GM19043 (cell line): ENCODE data around the gene THAP7.
"Not testable (repeated sequence)": the region's sequence is repeated elsewhere in the genome, so short reads cannot be mapped to it uniquely, and the experiment has no call there.

Source experiments
- ATAC-seq: cut with Tn5 transposase; IDR thresholded peaks from one replicate; pipeline ENCODE4 v1.9.1; 2021; ENCODE audit warnings: low read depth; ENCODE audit not compliant: unreplicated experiment

The THAP7 gene

DNA sequence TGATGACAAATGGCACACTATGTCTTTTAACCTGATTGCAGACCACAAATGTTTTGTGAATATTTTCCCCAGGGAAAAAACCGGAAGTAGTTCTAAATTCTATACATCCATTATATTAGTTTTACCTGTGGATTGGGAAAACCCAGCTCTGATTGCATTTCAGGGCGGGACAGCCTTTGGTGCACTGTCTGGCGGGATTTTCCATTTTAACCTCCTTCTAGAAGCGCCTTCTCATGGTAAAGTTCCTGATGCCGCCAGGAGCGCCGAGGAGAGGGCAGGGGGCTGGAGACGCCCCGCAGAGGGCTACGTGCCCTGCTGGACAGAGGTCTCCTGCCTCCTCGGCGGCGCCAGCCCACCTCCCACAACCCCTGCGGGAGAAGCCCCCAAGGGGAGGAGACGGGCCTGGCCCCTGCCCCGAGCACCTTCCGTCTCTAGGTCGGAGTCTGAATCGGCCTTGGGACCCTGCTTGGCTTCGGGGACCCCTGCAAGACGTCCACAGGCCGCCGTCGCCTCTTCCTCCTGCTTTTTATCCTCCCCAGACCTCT lies 11.8 kb upstream of the THAP7 start:
- ATAC-seq = no peak

DNA sequence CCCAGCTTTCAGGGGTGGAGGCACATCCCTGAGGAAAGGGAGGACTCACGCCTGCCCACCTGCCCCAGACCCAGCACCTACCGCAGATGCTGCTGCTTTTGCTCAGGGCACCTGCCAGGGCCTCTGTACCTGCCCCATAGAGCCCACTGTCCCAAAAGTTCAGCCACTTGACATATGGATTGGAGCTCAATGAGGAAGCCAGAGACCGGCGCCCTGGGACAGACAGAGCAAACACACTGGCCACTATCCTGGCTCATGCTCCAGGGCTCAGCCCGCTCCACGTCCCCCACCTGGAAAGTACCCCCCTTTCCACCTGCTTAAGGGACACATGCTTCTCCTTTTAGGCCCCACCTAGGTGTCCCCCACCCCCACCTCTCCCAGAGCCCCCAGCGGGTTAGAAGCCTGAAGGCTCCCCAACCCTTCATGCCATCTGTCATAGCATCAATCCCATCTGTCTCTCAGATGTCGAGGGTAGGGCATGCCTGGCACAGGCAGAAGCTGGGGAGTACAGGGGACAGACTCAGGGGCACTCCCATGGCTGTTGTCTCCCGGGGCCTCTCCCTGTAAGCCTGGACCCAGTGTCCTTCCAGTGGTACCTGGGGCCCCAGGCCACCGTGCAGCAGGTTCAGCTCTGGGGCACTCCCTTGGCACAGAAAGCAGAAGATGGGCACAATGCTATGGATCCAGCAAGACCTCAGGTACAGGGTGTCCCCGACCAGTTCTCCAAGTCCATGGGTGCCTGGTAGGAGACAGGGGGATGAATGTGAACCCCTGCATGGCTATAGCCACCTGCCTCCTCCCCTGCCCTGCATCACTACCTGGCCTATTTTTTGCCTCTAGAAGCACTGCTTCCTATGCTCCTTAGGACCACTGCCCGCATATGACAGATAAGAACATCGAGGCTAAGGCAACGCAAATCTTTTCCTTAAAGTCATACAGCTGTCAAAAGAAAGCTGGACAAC lies 10.8 kb upstream of the THAP7 start:
- ATAC-seq = no peak

DNA sequence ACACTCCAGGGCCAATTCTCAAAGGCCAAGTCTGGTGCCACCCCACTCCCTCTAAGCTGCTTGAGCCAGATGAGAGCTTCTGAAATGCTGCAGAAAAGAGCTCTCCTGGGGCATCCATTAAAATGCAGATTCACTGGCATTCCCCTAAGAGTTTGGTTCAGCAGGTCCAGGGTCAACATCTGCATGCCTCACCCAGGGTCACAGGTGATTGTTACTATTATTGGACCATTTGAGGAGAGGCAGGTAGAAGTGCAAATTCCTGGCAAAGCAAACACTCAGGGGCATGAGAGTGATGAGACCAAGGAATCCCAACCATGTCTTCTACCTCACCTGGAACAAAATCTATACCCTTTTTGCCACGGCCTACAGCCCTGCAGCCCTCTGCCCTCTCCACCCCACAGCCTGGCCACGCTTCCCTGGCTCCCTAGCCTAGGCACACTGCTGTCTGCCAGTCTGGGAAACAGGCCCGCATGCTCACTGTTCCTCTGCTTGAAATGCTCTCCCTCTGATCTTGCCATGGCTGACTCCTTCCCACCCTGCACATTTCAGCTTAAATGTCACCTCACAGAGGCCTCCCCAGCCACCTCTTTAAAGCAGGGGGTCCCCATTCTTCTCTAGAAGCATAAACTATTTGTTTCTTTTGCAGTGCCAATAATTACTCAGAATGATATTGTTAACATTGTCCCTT lies 8.7 kb upstream of the THAP7 start:
- no peak for ATAC-seq

DNA sequence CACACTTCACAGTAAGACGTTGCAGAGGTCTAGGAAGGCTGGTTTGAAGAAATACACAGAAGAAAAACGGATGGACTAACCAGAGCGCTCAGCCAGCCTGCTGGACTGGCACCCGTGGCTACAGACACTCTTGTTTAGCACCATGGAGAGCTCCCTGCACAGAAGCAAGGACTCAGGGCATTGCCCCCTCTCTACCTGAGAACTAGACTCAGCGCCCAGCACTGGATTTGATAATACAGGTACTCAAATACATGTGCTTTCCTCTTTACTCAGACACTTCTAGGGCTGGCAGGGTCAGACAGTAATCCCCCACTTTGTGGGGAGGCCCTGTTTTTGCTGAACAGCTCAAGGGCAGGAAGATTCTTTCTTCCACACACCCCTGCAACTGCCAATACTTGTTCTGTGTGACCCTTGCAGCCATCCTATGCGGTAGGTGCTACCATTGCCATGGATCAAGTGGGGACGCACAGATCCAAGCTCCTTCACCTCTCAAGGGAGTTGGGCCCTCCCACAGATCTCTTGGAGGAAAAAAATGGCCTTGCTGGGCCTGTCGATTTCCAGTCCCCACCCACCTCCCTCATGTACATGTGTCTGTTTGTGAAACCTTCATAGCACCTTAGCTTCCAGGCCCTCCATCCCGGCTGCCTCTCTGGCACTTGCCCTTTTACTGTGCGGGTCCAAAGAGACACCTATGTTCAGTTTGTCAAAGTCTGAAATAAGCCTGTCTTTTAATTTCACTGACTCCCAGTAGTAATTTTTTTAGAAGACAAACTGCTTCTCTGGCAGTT lies 7.9 kb upstream of the THAP7 start:
- no peak for ATAC-seq

DNA sequence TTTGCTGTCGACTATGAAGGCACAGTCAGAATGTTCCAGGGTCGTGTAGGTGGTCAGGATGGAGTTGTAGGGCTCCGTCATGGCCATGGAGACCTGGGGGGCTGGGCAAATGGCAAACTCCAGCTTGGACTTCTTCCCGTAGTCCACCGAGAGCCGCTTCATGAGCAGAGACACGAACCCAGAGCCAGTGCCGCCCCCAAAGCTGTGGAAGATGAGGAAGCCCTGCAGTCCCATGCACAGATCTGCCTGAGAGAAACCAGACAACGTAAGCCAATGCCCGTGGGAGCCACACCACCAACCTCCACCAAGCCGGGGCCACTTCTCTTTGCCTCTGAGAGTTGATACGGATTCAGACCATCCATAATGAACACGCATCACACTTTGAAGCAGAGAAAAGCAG lies 7.3 kb upstream of the THAP7 start:
- not testable (repeated sequence) for ATAC-seq

DNA sequence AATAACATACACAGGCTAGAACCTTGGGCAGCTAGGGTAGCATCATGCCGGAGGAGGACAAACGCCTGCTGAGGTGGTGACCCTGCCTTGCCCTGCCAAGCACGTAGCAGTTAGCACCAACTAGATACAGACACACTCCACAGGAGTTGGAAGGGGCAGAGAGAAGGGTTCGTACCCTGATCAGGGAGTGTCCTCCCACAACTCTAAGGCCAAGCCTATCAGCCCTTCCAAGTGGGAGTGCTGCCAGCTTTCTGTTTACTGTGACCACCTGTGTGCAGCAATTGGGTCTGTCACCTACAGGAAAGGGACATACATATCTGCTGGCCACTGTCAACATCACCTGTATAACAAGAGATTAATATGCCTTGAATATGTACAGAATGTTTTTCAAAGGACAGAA lies 1.9 kb upstream of the THAP7 start:
- ATAC-seq = no peak

DNA sequence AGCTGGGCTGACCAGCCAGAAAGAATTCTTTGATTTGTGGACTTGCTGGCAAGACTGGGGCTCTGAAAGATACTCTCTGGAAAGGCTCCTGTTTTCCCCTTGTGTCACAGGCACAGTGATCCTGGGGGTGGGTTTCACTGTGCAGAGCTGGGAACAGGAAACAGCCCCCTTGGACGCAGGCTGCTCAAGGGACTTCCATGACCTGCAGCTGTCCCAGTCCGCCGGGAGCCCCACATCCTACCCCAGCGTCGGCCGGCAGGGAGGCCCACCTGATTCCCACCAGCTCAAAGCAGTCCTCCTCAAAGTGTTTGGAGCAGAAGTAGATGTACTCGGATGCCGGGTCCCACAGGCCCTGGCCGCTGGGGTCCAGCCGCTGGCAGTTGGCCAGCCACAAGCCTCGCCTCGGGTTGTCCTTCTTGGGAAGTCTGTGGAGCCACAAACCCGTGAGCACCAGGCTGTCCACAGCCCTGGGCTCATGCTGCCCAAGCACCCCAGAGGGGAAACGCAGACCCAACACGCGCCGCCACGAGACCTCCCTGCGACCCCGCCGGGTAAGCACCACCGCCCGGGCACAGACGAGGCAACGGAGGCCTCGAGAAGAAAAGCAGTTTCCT lies 824 bp downstream of the THAP7 start:
- ATAC-seq = no peak

DNA sequence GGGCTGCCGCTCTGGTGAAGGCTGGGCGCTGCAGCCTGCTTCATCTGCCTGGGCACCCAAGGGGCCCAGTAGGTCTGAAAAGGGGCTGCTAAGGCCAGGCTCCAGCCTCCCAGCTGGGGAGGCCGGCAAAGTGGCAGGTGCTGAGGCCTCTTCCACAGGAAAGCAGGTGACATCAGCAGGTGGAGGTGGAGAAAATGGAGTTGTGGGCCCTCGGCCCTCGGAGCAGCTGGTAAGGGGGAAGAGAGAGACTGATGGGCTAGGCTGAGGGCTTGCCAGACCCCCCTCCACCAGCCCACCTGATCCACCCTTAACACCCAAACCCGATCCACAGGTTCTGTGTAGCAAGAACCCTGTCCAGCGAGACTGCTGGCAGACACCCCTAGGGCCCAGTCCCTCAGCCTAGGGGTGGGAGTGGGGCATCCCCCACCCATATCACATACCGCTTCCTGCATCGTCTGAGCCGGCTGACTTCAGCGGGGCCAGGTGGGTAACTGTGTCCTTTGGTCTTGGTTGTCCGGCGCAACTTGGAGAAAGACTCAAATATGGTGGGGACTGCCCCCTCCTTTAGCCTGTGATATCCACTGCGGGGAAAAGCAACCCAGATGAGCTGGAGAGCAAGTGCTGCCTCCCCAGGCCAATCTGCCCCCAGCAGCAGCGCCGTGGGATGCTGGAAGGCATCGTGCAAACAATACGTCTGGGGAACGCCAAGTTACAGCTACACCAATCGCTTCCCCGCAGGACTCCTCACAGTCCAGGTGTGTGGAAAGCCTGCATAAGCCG lies 1.5 kb downstream of the THAP7 start:
- ATAC-seq = no peak

DNA sequence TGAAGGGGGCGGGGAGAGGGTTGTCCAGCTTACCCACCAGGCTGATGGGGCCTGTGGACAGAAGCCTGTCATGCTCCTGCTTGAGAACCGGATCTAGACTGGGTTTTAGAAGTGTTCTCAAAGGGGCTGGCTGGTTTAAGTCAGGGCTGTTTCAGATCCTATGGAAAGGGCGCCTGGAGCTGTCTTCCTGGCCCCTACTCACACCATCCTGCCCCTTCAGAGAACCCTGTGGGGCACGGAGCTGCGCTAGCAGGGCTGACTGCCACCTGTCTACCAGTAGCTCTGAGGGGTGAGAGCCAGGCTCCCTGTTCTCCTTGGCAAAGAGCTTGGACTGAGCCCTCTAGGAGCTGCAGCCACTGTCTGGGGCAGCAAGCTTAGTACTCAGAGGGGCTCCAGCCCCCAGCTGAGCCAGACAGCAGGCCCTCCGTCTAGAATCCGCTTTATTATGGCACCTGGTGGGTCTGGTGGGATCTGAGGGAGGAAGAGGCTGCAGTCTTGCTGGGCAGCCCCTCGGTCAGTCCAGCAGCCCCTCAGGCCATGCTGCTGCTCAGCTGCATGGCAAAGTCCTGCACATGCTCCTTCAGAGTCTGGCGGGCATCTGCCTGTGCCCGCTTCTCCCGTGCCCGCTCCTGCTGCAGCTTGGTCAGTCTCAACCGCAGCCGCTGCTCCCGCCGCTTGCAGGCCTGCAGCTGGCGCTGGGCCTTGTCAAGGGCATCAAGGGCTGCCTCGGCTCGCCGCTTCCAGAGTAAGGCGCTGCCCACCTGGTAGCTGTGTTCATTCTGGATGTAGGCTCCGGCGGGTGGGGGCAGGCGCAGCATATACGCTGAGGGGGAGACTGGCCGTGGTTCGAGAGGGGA lies 2.3 kb downstream of the THAP7 start:
- no peak for ATAC-seq

DNA sequence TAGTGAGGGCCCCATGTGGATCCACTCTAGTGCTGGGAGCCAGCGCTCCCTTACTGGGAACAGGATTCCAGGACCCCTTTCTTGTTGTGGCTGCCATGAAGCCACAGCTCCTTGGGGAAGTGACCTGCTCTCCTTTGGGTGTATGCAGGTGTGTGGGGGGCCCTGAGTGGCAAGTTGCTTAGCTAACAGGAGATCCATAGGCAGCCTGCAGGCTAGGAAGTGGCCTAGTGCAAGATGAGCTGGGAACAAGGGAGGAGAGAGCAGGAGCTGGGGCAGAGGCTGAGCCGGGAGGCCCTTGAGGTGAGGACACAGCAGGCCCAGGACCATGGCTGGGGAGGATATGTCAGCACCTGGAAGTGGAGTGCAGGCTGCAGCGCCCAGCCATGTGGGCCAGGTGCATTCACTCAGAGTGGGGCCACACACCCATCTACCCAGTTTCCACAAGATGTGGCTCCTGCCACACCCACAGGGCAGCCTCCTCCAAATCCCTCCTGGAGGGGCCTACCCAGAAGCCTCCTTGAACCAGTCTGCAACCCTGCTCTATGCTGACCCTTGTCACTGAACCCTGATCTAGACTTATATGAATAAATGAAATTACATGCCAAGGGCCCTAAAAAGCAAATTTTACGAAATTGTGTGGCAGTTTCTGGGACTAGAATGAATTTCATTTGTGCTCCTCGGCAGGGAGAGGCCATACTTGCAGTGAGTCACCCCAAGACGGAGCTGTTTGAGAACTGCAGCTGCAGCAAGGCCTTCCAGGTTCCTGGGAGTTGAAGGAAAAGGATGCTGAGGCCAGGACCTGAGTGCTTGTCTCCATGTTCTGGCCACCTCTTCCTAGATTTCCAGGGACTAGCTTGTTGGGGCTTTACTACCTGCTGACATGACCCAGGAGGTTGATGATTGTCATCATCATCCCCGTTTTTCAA lies 3.2 kb downstream of the THAP7 start:
- no peak for ATAC-seq

DNA sequence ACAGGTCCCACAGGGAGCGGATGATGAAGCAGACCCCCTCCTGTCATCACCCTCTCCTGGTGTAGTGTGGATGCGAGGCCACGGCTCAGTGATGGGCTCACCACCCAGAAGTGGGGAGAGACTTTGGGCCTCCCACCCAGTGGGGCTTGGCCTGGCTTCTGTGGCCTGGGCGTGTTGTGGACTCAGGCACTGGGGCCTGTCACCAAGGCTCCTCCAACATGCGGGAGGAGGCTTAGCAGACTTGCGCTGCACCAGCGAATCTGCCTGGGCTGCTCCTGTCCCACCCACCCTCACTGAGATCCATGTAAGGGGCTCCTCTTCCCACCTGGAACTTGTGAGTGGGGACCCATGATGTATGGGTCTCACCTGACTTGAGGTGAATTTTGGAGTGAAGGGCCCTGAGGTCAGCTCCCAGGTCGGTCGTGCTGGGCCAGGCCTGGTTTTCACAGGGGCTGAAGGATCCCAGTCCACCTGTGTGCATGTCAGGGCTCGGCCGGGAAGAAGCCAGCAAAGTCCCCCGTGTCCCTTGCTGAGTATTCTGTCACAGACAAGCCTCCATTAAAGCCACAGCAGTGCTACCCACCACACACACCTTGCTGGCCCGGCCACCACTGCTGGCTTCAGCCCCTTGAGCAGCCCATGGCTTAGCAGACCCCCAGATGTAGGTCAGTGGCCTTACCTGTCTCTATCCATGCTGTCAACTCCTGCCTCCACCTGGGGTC lies 4.2 kb downstream of the THAP7 start:
- ATAC-seq = no peak

DNA sequence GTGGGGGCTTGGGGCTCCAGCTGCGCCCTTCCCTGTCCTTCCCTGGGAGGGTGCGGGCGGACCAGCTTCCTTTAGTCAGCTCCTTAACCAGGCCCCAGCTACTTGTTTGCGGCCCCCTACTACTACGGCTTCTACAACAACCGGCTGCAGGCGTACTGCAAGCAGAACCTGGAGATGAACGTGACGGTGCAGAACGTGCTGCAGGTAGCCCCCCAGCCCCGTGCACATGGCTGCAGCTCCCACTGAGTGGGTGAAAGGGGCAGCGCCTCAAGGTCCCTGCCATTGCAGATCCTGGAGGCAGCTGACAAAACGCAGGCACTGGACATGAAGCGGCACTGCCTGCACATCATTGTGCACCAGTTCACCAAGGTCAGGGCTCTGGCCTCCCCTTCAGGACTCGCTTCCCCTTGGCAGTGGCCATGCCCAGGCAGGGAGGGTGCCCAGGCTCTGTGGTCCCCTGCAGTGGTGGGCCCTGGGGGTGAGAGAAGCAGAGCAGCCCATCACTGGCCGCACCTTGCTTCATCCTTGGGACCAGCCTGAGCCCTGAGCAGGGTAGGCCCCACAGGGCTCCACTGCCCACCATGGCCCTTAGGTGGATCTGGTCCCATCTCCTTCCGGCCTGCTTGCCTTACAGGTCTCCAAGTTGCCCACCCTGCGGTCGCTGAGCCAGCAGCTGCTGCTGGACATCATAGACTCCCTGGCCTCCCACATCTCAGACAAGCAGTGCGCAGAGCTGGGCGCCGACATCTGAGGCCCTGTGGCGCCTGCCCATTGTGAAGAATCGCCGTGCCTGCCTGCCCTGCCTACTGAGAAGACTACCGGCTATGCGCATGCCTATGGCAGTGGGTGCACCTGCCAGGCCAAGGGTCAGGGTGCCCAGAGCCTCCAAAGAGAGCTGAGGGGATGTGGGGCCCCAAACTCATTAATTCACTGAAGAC lies 5.1 kb downstream of the THAP7 start:
- no peak for ATAC-seq

DNA sequence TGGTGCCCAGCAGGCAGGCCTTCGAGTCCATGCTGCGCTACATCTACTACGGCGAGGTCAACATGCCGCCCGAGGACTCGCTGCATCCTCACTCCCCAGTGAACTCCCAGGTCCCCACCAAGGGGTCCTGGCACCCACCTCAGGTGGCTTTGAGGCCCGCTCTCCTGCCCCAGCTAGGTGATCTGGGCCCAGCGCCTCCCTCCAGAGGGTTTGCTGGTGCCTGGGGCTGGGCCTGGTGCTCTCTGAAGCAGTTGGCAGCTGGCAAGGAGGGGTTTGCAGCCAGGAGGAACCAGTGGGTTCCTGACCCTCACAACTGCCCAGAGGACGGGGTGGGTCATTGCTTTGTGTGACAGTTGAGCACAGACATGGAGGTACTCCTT lies 5.9 kb downstream of the THAP7 start:
- ATAC-seq = no peak

DNA sequence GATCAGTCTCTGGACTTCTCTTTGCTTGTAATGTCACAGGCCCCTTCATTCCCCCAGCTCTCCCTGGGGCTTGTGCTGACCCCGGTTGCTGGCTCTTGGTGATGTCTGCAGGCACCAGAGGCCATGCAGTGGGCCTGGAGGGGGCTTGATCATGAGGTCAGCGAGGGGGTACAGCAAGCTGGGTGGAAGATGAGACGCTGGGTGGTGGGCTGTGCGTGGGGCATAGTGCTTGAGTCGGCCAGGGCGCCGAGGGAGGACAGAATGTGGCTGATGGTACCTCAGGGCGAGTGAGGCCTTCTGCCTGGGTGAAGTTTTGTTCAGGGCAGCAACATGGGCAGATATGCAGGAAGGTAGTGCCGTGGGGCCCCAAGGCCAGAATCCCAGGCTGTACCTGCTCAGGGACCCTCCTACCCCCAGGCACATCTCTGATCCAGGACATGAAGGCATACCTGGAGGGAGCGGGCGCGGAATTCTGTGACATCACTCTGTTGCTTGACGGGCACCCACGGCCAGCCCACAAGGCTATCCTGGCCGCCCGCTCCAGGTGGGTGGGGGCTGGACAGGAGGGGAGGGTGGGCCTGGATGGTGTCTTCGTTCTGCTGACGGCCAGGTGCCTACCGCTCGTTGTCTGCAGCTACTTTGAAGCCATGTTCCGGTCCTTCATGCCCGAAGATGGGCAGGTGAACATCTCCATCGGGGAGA lies 6.4 kb downstream of the THAP7 start:
- no peak for ATAC-seq

DNA sequence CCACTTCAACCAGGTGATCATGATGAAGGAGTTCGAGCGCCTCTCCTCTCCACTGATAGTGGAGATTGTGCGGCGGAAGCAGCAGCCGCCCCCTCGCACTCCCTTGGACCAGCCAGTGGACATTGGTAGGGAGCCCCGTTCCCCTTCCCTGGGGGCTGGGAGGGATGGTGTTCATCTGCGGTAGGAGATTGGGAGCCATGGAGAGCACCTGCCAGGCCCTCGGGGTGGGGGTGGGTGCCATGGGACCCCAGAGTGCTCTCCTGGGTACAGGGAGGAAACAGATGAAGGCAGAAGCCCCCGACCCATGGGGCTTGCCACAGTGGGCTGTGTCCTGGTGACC lies 7.0 kb downstream of the THAP7 start:
- no peak for ATAC-seq
